CD14-positive monocyte (primary cell): ENCODE measurements around the gene AP1B1. TPM values are rescaled to one million over a fixed set of nuclear protein-coding genes. Genes with fewer than 3 reads are reported as not detected.

ENCODE experiments used
- DNase-seq, 3 donors: peaks; one replicate each; pipeline ENCODE4 v3.0.0-alpha.2; 2011 to 2022
- H2AFZ ChIP-seq: 2 replicates; pipeline ENCODE4 v1.6.0; 2012; ENCODE audit warnings: mild to moderate bottlenecking, low read depth, low read length, inconsistent platforms; ENCODE audit not compliant: insufficient read depth, poor library complexity, severe bottlenecking
- H3K27ac ChIP-seq, 2 donors: 1 replicate in 1 of 2; 2 replicates in 1 of 2; pipeline ENCODE4 v1.5.1; 2012 to 2013; ENCODE audit warnings: low read length in 2 of 2, control low read depth in 1 of 2, inconsistent platforms in 1 of 2, low read depth in 1 of 2, mild to moderate bottlenecking in 1 of 2
- H3K27me3 ChIP-seq, 2 donors: one replicate each; pipeline versions ENCODE4 v1.6.0 to v1.6.1; 2011 to 2013; ENCODE audit warnings: low read length in 2 of 2; ENCODE audit not compliant: control insufficient read depth in 2 of 2, insufficient read depth in 2 of 2
- H3K36me3 ChIP-seq, 2 donors: replicated peaks in 1 of 2; 1 replicate in 1 of 2; 2 replicates in 1 of 2; pipeline versions ENCODE4 v1.5.1 to v1.6.1; 2012 to 2013; ENCODE audit warnings: low read length in 2 of 2, control low read depth in 1 of 2, inconsistent platforms in 1 of 2, mild to moderate bottlenecking in 1 of 2; ENCODE audit not compliant: insufficient read depth in 2 of 2, control insufficient read depth in 1 of 2
- H3K4me1 ChIP-seq, 2 donors: 1 replicate in 1 of 2; 2 replicates in 1 of 2; pipeline versions ENCODE4 v1.5.1 to v1.6.1; 2012 to 2013; ENCODE audit warnings: low read length in 2 of 2, control low read depth in 1 of 2, inconsistent platforms in 1 of 2, mild to moderate bottlenecking in 1 of 2, moderate library complexity in 1 of 2; ENCODE audit not compliant: insufficient read depth in 2 of 2, control insufficient read depth in 1 of 2
- H3K4me2 ChIP-seq: replicated peaks from 2 replicates; pipeline ENCODE3; 2012; ENCODE audit warnings: low read length, moderate library complexity, mild to moderate bottlenecking; ENCODE audit not compliant: poor library complexity, severe bottlenecking; ENCODE audit errors: extremely low read depth
- H3K4me3 ChIP-seq, 3 experiments: fragments of 200-600 bp in 1 of 3; sonication (generic) in 1 of 3; replicated peaks in 1 of 3; 1 replicate in 2 of 3; 2 replicates in 1 of 3; pipeline ENCODE4 v1.5.1; 2011 to 2013; ENCODE audit warnings: low read length in 3 of 3, mild to moderate bottlenecking in 3 of 3, control low read depth in 2 of 3, low read depth in 2 of 3, inconsistent platforms in 1 of 3, moderate library complexity in 1 of 3
- H3K79me2 ChIP-seq: 2 replicates; pipeline ENCODE4 v1.6.0; 2012; ENCODE audit warnings: mild to moderate bottlenecking, control low read depth, inconsistent platforms, low read length, moderate library complexity; ENCODE audit not compliant: insufficient read depth
- H3K9ac ChIP-seq: 2 replicates; pipeline ENCODE4 v1.6.0; 2017; ENCODE audit warnings: low read length, mild to moderate bottlenecking; ENCODE audit not compliant: insufficient read depth, poor library complexity, severe bottlenecking
- H3K9me3 ChIP-seq, 2 donors: replicated peaks in 1 of 2; 1 replicate in 1 of 2; 2 replicates in 1 of 2; pipeline versions ENCODE4 v1.5.1 to v1.6.1; 2012 to 2013; ENCODE audit warnings: low read length in 2 of 2, control low read depth in 1 of 2; ENCODE audit not compliant: control insufficient read depth in 1 of 2, insufficient read depth in 1 of 2
- H4K20me1 ChIP-seq: 2 replicates; pipeline ENCODE4 v1.6.0; 2012; ENCODE audit warnings: mild to moderate bottlenecking, low read length, control low read depth, moderate library complexity; ENCODE audit not compliant: insufficient read depth
- H3K27ac Mint-ChIP-seq, 7 donors: one replicate each; pipeline ENCODE4 v1.8.0; 2020; ENCODE audit warnings: mild to moderate bottlenecking in 7 of 7, mixed read lengths in 7 of 7, moderate library complexity in 6 of 7, inconsistent platforms in 2 of 7
- H3K27me3 Mint-ChIP-seq, 3 donors: one replicate each; pipeline ENCODE4 v1.8.0; 2021 to 2022; ENCODE audit warnings: low read depth in 3 of 3, mild to moderate bottlenecking in 3 of 3, mixed read lengths in 3 of 3, moderate library complexity in 3 of 3, inconsistent platforms in 1 of 3
- H3K36me3 Mint-ChIP-seq, 2 donors: one replicate each; pipeline ENCODE4 v1.8.0; 2020; ENCODE audit warnings: mixed read lengths in 2 of 2, inconsistent platforms in 1 of 2, mild to moderate bottlenecking in 1 of 2
- H3K4me1 Mint-ChIP-seq: one replicate; pipeline ENCODE4 v1.8.0; 2020; ENCODE audit warnings: mild to moderate bottlenecking, mixed read lengths
- H3K4me3 Mint-ChIP-seq, 2 donors: one replicate each; pipeline ENCODE4 v1.8.0; 2020; ENCODE audit warnings: mild to moderate bottlenecking in 2 of 2, mixed read lengths in 2 of 2, moderate library complexity in 1 of 2
- H3K9me3 Mint-ChIP-seq, 7 donors: one replicate each; pipeline ENCODE4 v1.8.0; 2020 to 2022; ENCODE audit warnings: mixed read lengths in 7 of 7, mild to moderate bottlenecking in 6 of 7, moderate library complexity in 6 of 7, inconsistent platforms in 2 of 7
- WGBS: methylation state at CpG from one replicate; pipeline ENCODE4 v1.1.5; 2013; ENCODE audit warnings: missing lambda C conversion rate; ENCODE audit not compliant: insufficient coverage; 5-methylcytosine and 5-hydroxymethylcytosine counted together
- intact Hi-C, 2 donors: fragments of 100-400 bp; cut with micrococcal nuclease; formaldehyde crosslinking; loops; one replicate each; pipeline versions ENCODE4 v1.15.0 to v1.15.1; 2023
- polyA plus RNA-seq, 3 donors: library from polyadenylated mRNA; depleted of rRNA in 1 of 3; unstranded in 2 of 3; stranded (reverse) in 1 of 3; fragments of 300-500 nt in 2 of 3; fragments of >200 nt in 1 of 3; fragmentation: Illumina TruSeq in 2 of 3; gene quantifications; 1 replicate in 2 of 3; 2 replicates in 1 of 3; pipeline ENCODE4 v1.2.3, GENCODE V29; 2012 to 2021
- TF ChIP-seq, protein P1 (sequence below): fragments of 200-600 bp; IDR thresholded peaks from one replicate; pipeline ENCODE4 v1.8.0; 2022; ENCODE audit warnings: antibody characterized with exemption, mild to moderate bottlenecking

Gene AP1B1
- polyA plus RNA-seq, 3 donors: 29.0 to 102 (median 40.3) TPM

DNA sequence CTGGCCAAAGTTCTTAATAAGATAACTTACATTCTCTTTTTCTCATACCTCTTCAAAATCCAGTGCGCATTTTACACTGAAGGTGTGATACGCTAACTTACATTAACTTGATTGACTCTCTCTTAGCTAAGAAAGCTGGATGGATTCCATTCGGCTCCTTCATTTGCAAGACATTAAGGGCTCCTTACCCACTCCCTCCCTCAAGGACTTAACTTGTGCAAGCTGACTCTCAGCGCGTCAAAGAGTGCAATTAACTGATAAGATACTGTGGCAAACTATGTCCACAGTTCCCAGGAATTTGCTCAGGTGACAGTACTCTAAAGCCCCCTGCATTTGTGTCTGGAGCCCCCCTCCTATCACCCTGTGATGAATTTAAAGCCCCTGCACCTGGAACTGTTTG is 43.6 kb upstream of the AP1B1 start:
- Mint-ChIP-seq H3K27ac (no peak overlapping the region), H3K4me1 (no peaks in the 10 kb centered on the region), H3K9me3 (no peaks in the 10 kb centered on the region), H3K27me3 (peaks cover 3 to 26% (median 7%) of the 10 kb centered on the region in 3 donors), H3K4me3 (no peak overlapping the region), H3K36me3 (no peaks in the 10 kb centered on the region)
- Histone ChIP-seq H3K79me2 (no peaks in the 10 kb centered on the region), H3K4me3 (no peak overlapping the region), H3K36me3 (no peaks in the 10 kb centered on the region), H3K9me3 (no peaks in the 10 kb centered on the region), H3K9ac (no peak overlapping the region), H4K20me1 (no peaks in the 10 kb centered on the region), H3K27ac (no peak overlapping the region), H3K4me1 (no peaks in the 10 kb centered on the region), H2AFZ (no peak overlapping the region), H3K4me2 (no peak overlapping the region), H3K27me3 (peaks cover 0 to 5% of the 10 kb centered on the region in 2 donors)
- intact Hi-C loops: no loop called here
- TF ChIP-seq, protein P1, sequence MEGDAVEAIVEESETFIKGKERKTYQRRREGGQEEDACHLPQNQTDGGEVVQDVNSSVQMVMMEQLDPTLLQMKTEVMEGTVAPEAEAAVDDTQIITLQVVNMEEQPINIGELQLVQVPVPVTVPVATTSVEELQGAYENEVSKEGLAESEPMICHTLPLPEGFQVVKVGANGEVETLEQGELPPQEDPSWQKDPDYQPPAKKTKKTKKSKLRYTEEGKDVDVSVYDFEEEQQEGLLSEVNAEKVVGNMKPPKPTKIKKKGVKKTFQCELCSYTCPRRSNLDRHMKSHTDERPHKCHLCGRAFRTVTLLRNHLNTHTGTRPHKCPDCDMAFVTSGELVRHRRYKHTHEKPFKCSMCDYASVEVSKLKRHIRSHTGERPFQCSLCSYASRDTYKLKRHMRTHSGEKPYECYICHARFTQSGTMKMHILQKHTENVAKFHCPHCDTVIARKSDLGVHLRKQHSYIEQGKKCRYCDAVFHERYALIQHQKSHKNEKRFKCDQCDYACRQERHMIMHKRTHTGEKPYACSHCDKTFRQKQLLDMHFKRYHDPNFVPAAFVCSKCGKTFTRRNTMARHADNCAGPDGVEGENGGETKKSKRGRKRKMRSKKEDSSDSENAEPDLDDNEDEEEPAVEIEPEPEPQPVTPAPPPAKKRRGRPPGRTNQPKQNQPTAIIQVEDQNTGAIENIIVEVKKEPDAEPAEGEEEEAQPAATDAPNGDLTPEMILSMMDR: no peak
- 98% methylated on average over 5 of the region's 5 CpGs for WGBS
- no peak for DNase-seq

DNA sequence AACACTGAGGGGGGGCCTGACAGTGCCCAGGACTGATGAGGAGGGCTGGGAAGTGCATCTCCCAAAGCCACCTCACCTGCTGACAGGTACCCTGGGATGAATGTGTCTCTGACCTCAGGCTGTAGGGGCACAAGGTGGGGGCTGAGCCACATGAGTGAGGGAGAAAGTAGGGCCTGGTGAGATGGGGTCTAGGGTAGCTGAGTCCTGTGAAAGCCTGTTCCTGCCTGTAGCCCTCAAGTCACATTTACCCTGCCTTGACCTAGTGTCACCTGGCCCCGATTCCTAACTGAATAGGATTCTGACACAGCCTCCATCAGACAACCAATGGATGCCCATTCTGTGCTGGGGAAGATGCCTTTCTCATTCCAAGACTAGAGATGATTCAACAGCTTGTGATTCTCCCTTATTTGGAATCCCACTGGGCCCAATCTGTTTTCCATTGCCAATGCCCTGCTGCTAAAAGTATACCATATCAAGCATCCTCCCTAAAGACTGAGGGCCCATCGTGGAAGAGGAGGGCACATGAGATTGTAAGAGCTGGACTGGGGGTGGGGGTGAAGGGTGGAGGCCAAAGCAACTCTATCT is 38.9 kb upstream of the AP1B1 start:
- Histone ChIP-seq H3K79me2 (no peaks in the 10 kb centered on the region), H3K9me3 (no peaks in the 10 kb centered on the region), H3K27ac (no peak overlapping the region), H3K36me3 (no peaks in the 10 kb centered on the region), H2AFZ (no peak overlapping the region), H4K20me1 (no peaks in the 10 kb centered on the region), H3K27me3 (peaks cover 0 to 2% of the 10 kb centered on the region in 2 donors), H3K4me3 (no peak overlapping the region), H3K4me2 (no peak overlapping the region), H3K9ac (no peak overlapping the region), H3K4me1 (no peaks in the 10 kb centered on the region)
- Mint-ChIP-seq H3K4me3 (no peak overlapping the region), H3K9me3 (no peaks in the 10 kb centered on the region), H3K36me3 (no peaks in the 10 kb centered on the region), H3K4me1 (no peaks in the 10 kb centered on the region), H3K27me3 (peaks cover 5 to 18% (median 5%) of the 10 kb centered on the region in 3 donors), H3K27ac (no peak overlapping the region)
- no peak for DNase-seq
- TF ChIP-seq, protein P1: no peak
- WGBS: 100% methylated on average over 1 of the region's 2 CpGs
- intact Hi-C loops: no loop called here
